CD4-positive, alpha-beta T cell treated with Interleukin-10 for 1 hour (primary cell): ENCODE results near the gene HSFX3.
"Not testable (repeated sequence)": the region's sequence is repeated elsewhere in the genome, so short reads cannot be mapped to it uniquely, and the experiment has no call there.

Experiments
- DNase-seq: peaks from one replicate; pipeline ENCODE4 v3.0.0-alpha.2; 2020

HSFX3 gene, protein sequence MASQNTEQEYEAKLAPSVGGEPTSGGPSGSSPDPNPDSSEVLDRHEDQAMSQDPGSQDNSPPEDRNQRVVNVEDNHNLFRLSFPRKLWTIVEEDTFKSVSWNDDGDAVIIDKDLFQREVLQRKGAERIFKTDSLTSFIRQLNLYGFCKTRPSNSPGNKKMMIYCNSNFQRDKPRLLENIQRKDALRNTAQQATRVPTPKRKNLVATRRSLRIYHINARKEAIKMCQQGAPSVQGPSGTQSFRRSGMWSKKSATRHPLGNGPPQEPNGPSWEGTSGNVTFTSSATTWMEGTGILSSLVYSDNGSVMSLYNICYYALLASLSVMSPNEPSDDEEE

DNA sequence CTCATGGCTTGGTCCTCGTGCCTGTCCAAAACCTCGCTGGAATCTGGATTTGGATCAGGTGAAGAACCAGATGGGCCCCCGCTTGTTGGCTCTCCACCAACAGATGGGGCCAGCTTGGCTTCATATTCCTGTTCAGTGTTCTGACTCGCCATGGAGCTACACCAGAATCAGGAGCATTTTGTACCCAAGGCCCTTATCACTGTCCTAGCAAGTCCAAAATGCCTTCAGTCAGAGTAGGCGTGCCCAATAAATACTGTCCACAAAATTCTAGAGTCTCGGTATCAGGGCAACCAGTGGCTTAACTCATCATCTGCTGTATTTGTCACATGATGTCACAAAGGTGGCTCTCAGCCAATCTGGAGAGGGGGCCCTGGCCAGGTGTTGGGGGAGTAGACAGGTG lies at the start of gene HSFX3:
HSFX3 (minus strand) TSS at position 224 of the 400 bp plus-strand sequence; CDS start at position 152, 72 bp downstream.
- DNase-seq, result not testable (repeated sequence)

DNA sequence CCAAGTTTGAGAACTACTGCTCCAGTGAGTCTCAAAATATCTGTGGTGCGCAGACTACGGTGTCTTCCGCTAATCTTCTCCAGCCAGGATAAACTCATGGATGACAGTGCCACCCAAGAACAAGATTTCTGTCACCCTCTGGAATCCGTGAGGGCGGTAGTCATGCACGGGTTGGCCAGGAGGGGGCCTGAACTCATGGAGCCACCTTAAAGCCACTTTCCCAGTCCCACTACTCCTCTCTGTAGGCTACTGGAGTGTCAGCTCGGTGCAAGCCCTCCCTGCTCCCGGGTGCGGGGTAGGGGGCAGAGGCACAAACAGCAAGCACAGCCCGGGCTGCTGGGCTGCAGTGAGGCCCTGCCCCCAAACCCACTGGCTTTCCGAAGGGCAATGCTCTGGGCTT lies 48.9 kb upstream of the HSFX3 start:
- not testable (repeated sequence) for DNase-seq

DNA sequence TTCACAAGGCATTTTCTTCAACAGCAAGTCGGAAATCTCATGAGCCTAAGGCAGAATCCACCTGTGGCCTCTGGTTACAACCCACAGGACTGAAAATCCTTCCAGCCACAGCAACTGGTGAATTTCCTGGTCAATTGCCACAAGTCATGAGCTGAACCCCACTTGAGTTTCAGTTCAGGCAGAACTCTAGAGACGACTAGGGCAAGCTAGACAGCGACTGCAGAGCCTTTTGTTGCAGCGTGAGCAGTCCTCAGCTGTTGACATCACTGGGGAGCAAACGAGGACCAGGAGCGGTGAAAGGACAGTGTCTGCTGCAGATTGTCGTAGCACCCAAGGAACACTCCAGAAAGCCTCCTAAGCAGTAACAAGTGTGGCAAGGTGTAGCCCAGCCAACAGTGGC lies 46.2 kb upstream of the HSFX3 start:
- not testable (repeated sequence) for DNase-seq

DNA sequence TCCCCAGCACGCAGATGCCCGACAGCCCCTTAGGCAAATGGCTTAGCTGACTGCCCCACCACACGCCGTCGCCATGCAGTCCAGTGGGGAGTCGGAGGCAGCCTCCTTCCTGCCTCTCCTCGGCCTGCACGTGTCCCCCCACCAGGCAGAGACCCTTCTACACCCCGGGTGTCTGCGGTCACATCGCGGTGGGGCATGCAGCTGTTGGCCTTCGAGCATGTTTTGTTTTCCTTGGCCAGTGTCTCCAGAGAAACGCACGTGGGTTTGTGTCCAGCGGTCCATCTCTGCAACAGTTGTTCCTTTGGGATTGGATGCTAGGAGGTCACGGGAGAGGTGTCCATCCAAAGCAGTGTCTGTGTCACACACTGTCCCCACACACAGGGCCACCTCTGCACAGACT lies 45.5 kb upstream of the HSFX3 start, which contains the start of gene HSFX2:
HSFX2 (minus strand) TSS at position 101 of the 400 bp plus-strand sequence. CDS start 614 bp downstream, outside the sequence.
- not testable (repeated sequence) for DNase-seq

DNA sequence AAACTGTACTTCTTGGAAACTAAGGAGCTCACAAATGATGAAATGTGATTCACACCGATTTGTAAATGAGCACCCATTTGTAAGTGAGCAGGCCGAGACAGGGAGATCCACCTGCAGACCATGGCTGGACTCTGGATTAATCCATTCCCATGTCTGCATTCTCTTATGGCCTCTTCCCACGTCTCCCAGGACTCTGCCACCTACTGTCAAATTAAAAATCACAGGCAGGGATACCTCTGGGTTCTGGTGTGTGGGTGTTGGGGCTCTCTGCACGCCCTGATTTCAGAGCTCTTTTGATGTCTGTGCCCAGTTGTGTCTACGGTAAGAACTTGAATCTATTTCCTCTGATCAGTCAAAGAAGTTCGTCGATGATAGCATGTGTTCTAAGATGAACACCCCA lies 41.3 kb upstream of the HSFX3 start:
- DNase-seq, result not testable (repeated sequence)

DNA sequence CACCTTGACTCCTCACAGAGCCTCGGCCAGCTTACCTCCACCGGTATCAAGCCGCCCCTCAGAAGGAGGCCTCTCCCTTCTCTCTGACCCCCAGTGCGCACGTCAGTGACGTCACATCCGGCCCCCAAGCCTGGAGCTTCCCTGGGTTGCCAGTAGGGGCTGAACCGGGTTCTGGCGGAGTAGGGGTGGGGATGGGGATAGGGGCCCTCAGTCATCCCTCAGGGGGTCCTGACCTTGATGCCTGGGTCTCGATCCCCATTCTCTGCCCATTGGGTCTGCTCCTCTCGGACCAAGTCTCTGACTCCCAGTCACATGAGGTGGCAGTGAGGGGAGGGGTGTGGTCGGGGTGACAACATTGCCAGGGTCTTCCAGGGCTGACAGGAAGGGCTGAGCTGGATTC lies 37.6 kb upstream of the HSFX3 start, which contains the start of gene MAGEA9B:
MAGEA9B (minus strand) TSS at position 101 of the 400 bp plus-strand sequence. CDS start 4,280 bp downstream, outside the sequence.
- not testable (repeated sequence) for DNase-seq

DNA sequence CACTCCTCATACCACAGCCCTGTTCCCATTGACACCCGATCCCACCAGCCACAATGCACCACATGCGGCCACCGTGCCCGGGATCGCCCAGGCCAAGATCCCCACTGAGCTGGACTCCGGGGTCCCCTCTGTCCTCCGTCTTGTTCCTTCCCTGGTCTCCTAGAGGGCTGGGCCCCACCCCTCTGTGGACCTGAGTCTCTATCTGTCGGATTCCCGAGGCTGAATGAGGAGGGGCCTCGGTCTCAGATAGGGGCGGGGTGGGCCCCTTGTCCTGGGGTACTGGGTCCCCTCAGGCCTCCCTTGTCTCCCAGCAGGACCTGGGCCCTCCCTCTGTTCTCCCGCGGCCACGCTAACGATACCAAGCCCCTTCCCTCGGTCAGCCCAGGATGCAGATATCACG lies 35.9 kb upstream of the HSFX3 start:
- not testable (repeated sequence) for DNase-seq

DNA sequence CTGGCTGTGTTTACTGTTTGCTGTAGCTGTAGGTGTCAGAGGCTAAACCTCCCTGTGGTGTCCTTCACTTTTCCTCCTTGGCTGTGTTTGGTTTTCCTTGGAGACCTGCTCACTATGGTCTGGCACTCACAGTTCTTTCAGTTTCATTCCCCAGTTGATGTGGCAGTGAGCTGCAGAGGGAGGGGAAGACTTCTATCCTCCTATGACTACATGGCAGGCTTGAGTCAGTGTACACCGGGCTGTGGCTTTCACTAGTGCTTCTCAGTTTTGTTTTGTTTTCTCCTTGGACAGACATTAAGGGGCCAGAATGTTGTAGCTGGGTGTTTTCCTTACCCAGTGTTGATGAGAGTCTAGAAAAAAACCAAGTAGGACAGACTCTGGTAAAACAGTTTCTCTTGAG lies 23.7 kb upstream of the HSFX3 start:
- DNase-seq, result not testable (repeated sequence)

DNA sequence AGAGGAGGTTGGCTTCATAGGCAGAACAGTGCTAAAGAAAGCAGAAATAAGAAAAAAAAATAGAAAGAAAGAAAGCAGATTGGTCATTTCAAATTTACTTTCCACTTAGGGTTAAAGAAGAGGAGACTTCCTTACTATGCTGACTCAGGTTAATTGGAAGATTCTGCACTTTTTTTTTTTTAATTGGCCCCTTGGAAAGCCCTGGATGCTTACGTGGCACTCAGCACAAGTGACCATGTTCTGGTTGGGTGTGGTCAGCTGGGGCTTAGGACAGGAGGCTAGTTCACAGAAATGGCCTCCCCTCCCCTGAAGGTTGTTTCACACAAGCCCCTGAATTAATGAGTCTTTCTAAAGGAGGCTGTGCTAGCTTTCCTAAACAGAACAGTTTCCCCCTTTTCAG lies 23.0 kb upstream of the HSFX3 start:
- DNase-seq, result no peak

DNA sequence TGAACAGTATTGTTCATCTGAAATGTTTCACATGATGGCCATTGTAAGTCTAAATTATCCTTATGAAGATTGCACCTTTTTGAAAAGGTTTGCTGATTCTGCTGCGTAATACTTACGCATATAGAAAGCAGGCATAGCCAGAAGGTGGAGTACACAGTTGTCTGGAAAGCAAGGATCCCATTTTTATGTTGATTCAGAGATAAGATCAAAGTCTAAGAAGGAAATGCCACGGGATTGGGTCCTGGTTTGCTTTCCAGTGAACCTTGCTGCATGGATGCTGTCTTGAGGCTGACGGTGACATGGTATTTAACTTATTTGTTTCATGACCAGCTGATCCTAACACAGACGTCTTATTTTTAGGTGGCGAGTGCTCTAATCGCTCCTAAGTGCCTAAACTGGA lies 22.0 kb upstream of the HSFX3 start:
- no peak for DNase-seq

DNA sequence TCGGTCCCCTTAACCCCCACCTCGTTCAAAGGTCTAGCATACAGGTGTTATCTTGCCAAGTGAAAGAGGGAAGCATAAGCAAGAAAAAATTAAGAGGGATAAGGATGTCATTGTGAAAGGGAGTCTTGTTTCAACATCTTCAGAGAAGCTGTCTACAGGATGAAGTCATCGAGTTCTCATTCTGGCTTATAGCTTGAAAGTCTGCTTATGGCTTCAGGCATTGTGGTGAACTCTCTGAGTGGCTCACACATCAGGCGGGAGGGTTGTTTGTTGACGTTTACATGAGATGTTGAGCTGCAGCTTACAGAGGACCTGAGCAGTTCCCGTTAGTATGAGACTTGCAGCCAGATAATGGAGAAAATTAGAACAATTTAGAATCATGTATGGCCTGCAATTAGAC lies 20.9 kb upstream of the HSFX3 start:
- DNase-seq, result no peak

DNA sequence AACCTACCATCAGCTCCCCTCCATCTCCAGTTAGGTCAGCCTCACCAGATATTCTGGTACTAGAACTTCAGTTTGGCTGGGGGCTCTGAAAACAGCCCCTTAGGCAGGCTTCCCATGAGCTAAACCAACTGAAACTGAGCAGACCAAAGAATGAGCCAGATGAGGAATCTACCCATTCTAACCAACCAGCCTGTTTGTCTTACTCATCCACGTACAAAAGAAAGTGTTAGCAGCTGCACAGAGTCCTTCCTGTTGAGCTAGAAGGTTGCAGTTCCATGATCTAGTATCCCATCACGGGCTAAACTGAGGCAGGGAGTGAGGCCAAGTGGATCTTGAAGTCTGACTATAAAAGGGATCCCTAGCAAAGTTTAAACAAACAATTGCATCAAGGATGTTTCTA lies 20.0 kb upstream of the HSFX3 start:
- DNase-seq, result no peak

DNA sequence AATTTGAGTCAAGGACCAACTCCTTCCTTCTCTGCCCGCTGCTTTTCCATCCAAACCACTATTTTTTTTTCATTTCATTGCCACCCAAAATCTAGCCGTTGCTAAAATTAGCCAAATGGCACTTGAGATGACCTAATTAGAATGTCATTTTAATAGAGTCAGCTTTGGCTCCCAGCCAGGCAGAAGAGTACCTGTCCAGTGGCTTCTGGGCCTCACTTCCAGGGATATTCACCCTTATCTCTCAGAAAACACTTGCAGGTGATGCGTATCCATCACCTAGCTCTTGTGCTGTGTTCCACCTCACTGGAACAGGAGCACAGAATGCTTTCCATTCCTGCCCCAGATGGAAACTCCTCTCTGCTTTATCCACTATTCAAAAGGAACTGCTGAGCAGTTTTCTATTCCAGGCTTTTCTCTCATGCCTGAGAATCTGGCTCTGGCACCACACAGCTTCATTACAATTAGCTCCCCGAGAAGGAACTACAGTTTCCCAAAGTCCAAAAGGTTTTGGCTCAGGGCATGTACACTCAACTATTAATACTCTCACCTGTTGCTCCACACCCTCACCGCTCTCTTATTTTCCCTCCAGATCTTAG lies 19.1 kb upstream of the HSFX3 start:
- DNase-seq, result no peak

DNA sequence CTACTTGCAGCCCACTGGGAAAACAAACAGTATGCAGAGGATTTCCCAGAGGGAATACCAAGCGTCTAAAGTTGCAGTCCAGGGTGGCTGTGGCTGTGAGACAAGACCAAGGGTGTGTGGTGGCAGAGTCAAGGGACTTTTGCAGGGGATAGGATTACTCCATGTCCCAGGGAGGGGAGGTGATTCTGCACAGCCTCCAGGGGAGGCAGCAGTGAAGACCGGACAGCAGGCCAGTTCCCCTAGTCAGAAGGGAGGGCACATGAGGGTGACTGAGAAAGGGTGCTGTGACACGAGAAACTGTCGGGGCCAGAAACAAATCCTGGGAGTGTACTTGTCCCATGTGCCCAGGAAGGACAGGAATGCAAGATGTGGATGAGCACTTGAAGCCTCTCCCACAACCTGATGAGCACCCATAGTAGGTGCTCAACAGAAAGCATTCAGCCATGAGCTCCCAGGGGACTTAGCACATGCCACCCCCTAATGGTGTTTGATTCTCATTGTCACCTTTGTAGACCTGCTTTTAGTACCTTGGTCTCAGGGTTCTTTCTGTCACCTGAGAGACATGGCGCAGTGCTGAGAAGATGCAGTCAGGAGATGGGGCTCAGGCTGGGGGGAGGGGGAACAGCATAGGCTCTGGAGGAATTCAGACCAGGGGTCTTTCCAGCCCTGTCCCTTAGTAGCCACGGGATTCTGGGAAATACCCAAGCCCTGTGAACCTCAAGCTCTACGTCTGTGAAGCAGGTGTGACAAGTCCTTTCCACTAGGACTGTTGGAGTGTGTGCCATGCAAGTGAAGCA lies 18.1 kb upstream of the HSFX3 start:
- no peak for DNase-seq

DNA sequence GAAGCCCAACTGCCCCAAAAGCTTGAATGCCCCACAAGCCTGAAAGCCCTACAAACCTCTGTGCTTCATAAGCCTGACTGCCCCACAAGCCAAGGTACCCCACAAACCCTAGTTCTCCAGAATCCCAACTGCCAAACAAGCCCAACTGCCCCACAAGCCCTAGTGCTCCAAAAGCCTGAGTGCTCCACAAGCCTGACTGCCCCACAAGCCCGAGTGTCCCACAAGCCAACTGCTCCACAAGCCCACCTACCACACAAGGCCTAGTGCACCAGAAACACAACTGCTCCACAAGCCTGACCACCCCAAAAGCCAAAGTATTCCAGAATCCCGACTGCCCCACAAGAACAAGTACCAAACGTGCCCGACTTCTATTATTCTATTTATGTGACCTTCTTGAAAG lies 13.6 kb upstream of the HSFX3 start:
- DNase-seq, result no peak

DNA sequence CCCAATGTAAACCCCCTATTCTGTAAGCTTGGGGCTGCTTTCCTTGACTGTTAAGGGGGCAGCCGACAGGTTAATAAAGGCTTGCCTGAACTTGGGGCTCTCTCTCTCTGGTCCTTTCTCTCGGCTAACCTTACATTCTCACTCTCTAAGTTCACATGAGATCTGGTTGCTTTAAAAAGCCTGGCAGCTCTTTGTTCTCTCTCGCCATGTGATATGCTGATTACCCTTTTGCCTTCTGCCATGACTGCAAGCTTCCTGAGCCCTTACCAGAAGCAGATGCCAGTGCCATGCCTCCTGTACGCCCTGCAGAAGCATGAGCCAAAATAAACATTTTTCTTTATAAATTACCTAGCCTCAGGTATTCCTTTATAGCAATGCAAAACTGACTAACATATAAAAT lies 5.5 kb upstream of the HSFX3 start:
- DNase-seq, result not testable (repeated sequence)

DNA sequence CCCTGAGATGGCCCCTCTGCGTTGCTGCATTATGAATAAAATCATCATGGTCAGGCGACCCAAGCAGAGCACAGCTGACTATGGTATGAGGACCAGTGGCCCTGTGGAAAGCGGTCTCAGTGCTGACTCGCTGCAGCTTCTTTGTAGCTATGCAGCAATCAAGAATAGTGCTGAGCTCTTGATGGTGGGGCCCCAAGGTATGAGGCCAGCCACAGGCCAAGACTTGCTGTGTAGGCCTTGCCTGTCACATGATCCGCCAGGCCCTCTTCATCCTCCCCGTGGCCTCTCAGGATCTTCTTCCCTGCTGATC lies 2.2 kb upstream of the HSFX3 start:
- DNase-seq, result not testable (repeated sequence)

DNA sequence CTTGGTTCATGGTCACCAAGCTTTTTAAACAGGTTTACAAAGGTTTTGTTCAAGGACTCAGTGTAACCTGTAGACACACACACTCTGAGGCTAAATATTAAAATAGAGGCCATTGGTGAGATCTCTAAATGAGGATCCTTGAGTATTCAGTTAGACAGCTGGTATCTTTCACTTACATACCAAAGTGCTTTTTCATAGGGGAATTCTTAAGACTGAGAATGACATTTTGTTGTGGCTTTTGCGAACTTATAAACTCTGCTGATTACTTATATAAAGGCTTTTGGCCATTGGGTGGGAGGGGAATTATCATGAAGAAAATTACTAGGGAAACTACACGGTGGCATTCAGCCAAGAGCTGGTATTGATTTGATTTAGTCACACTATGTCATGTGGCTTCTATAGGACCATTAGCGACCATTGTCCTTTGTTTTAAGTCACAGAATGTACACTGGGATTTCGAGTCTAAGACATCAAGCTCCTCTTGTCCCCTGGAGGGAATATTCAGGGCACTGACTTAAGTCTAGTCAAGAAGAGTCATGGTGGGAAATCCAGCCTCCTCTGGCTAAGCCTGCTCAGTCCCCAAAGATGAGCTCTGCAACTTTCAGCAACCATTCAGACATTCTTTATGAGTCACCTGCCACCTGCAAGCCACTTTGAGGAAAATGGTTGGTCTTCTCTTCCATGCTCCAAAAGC lies 1.7 kb upstream of the HSFX3 start:
- not testable (repeated sequence) for DNase-seq

DNA sequence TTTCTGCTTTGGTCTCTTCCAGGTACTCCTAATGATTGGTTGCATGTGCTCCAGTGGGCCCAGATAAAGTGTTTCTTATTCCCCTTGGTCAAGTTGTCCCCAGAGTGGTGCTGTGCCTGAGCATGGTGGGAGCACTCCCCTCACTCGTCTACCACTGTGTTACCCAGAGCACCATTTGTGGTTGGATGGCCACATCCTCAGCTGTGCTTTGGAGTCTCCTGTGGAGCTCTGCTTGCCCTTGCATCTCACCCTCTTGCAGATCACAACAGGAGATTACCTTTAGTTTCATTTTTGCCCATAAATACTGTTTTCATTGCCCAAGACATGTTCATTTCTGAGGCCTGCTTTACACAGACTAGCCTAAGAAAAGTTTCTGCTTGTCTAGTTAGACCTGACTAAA lies 730 bp upstream of the HSFX3 start:
- DNase-seq, result not testable (repeated sequence)

DNA sequence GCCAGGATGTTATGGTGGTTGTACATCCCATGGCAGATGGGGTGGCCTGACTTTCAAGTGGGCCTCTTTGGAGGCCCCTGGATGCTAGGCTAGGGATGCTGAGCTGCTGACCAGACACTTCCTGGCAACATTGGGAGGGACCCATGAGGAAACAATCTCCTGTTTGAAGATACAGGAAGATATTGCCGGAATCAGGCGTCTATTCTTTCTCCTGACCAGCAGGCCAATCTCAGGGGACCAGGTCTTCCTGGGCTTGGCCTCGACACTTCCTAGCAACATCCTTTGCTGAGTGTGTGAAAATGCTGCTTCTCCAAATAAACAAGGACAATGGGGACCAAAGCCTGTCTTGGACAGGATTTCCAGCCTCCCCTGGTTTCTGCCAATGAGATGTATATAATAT lies 1.9 kb downstream of the HSFX3 start:
- DNase-seq, result not testable (repeated sequence)

DNA sequence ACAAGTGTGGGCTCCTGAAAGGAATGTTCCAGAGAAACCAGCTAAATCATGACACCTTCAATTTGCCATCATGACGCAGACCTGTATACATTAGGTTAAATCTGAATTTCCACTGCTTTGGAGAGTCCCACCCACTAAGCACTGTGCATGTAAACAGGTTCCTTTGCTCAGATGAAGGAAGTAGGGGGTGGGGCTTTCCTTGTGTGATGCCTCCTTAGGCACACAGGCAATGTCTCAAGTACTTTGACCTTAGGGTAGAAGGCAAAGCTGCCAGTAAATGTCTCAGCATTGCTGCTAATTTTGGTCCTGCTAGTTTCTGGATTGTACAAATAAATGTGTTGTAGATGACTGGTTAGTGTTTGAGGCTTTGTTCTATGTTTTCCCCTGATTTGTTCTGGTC lies 2.8 kb downstream of the HSFX3 start:
- not testable (repeated sequence) for DNase-seq

DNA sequence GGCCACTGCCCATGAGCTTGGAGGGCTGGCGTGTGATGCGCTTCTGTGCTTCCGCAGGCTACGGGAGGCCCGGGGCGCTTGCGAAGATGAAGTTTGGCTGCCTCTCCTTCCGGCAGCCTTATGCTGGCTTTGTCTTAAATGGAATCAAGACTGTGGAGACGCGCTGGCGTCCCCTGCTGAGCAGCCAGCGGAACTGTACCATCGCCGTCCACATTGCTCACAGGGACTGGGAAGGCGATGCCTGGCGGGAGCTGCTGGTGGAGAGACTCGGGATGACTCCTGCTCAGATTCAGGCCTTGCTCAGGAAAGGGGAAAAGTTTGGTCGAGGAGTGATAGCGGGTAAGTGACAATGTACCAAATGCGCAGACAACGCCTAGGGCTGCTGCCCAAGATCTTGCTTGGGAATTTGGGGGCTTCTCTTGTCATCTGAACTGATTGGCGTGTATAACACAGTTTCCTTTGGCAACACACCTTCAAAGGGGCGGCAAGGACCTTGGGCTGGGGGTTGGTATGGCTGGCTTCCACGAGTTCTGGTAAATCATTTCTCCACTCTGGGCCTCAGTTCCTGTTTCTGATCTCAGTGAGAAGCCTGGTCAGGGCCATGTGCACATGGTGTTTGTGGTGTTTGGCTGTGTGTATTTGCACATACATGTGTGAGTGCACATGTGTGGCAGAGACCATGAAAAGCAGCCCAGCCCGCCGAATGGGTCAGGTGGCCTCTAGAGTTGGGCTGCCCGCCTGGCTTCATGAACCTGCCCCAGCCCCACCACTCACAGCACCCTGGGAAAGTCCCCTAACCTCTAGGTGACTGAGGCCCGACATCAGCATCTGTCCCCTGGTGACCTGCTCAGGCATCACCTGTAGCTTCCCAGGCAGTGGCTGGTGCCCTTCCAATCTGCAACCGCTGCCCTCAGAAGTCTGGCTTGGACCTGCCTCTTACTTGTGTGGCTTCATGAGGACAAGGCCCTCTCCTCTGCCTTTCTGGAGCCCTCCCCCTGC lies 3.9 kb downstream of the HSFX3 start:
- DNase-seq, result not testable (repeated sequence)
